ENCODE measurements around the gene SLCO3A1.

SLCO3A1 gene

GRCh38 chr15:92100751-92101150 is 247.2 kb downstream of the SLCO3A1 start:
- no peak for DNase-seq (ENCODE audit: low read depth in 2 of 2)

GRCh38 chr15:92101708-92102394 is 248.3 kb downstream of the SLCO3A1 start:
- DNase-seq (ENCODE audit: low read depth in 2 of 2), result no peak

GRCh38 chr15:92102395-92102755 is 248.9 kb downstream of the SLCO3A1 start:
- DNase-seq (ENCODE audit: low read depth in 2 of 2), result no peak

- DNase-seq (ENCODE audit: low read depth in 2 of 2), result no peak
Measured at GRCh38 chr15:92104072-92104471, 250.6 kb downstream of the SLCO3A1 start.

GRCh38 chr15:92105611-92106010 is 252.1 kb downstream of the SLCO3A1 start:
- no peak for DNase-seq (ENCODE audit: low read depth in 2 of 2)

- no peak for DNase-seq (ENCODE audit: low read depth in 2 of 2)
Measured at GRCh38 chr15:92107510-92107909, 254.0 kb downstream of the SLCO3A1 start.

- no peak for DNase-seq (ENCODE audit: low read depth in 2 of 2)
Measured at GRCh38 chr15:92109191-92109873, 255.8 kb downstream of the SLCO3A1 start.

GRCh38 chr15:92111291-92111690 is 257.8 kb downstream of the SLCO3A1 start:
- no peak for DNase-seq (ENCODE audit: low read depth in 2 of 2)

GRCh38 chr15:92111751-92112150 is 258.2 kb downstream of the SLCO3A1 start:
- no peak for DNase-seq (ENCODE audit: low read depth in 2 of 2)

- DNase-seq (ENCODE audit: low read depth in 2 of 2), result no peak
Measured at GRCh38 chr15:92112180-92112579, 258.7 kb downstream of the SLCO3A1 start.

GRCh38 chr15:92112711-92113110 is 259.2 kb downstream of the SLCO3A1 start:
- DNase-seq (ENCODE audit: low read depth in 2 of 2), result no peak

GRCh38 chr15:92113832-92114231 is 260.3 kb downstream of the SLCO3A1 start:
- DNase-seq (ENCODE audit: low read depth in 2 of 2), result no peak

- no peak for DNase-seq (ENCODE audit: low read depth in 2 of 2)
Measured at GRCh38 chr15:92115834-92116233, 262.3 kb downstream of the SLCO3A1 start.

- DNase-seq (ENCODE audit: low read depth in 2 of 2), result no peak
Measured at GRCh38 chr15:92116330-92116729, 262.8 kb downstream of the SLCO3A1 start.

- no peak for DNase-seq (ENCODE audit: low read depth in 2 of 2)
Measured at GRCh38 chr15:92117261-92117731, 263.8 kb downstream of the SLCO3A1 start.

- DNase-seq (ENCODE audit: low read depth in 2 of 2), result no peak
Measured at GRCh38 chr15:92118162-92118935, 264.8 kb downstream of the SLCO3A1 start.

- DNase-seq (ENCODE audit: low read depth in 2 of 2), result no peak
Measured at GRCh38 chr15:92118936-92119325, 265.4 kb downstream of the SLCO3A1 start.

GRCh38 chr15:92120094-92120795 is 266.7 kb downstream of the SLCO3A1 start:
- no peak for DNase-seq (ENCODE audit: low read depth in 2 of 2)

GRCh38 chr15:92121047-92121446 is 267.5 kb downstream of the SLCO3A1 start:
- DNase-seq (ENCODE audit: low read depth in 2 of 2), result no peak

- no peak for DNase-seq (ENCODE audit: low read depth in 2 of 2)
Measured at GRCh38 chr15:92122259-92122658, 268.8 kb downstream of the SLCO3A1 start.

- DNase-seq (ENCODE audit: low read depth in 2 of 2), result no peak
Measured at GRCh38 chr15:92123962-92124656, 270.6 kb downstream of the SLCO3A1 start.

GRCh38 chr15:92124657-92125010 is 271.1 kb downstream of the SLCO3A1 start:
- no peak for DNase-seq (ENCODE audit: low read depth in 2 of 2)
